Transverse colon (tissue), 4 donors: ENCODE results near the gene GM2A. TPM values are rescaled to one million over a fixed set of nuclear protein-coding genes. Genes with fewer than 3 reads are reported as not detected.

Source experiments
- DNase-seq: peaks from one replicate; pipeline ENCODE4 v3.0.0-alpha.2; 2019
- H3K27ac ChIP-seq, 4 donors: fragments of 200-600 bp; sonication (generic); 2 replicates each; pipeline ENCODE4 v1.5.1; 2016 to 2018; ENCODE audit warnings: inconsistent platforms in 4 of 4
- H3K27me3 ChIP-seq: fragments of 200-600 bp; sonication (generic); 2 replicates; pipeline ENCODE4 v1.5.1; 2017; ENCODE audit warnings: inconsistent platforms
- H3K36me3 ChIP-seq, 4 donors: fragments of 200-600 bp; sonication (generic); 2 replicates each; pipeline ENCODE4 v1.5.1; 2017 to 2019; ENCODE audit warnings: inconsistent platforms in 4 of 4
- H3K4me1 ChIP-seq, 4 donors: fragments of 200-600 bp; sonication (generic); 2 replicates each; pipeline ENCODE4 v1.5.1; 2017 to 2020; ENCODE audit warnings: inconsistent platforms in 4 of 4
- H3K4me3 ChIP-seq, 4 donors: fragments of 200-600 bp; sonication (generic); 1 replicate in 1 of 4; 2 replicates in 3 of 4; pipeline versions ENCODE4 v1.5.1 to v1.6.1; 2017 to 2019; ENCODE audit warnings: inconsistent platforms in 4 of 4
- H3K9me3 ChIP-seq, 2 donors: fragments of 200-600 bp; sonication (generic); 2 replicates each; pipeline ENCODE4 v1.5.1; 2017 to 2019; ENCODE audit warnings: inconsistent platforms in 2 of 2
- CTCF ChIP-seq, 5 experiments: fragments of 200-600 bp in 3 of 5; fragments of 450-650 bp in 2 of 5; sonication (generic) in 3 of 5; IDR thresholded peaks; 1 replicate in 2 of 5; 2 replicates in 3 of 5; pipeline ENCODE4 v1.5.1; 2016 to 2017; ENCODE audit warnings: antibody characterized with exemption in 5 of 5, inconsistent platforms in 3 of 5, mild to moderate bottlenecking in 2 of 5, moderate library complexity in 1 of 5
- EP300 ChIP-seq: sonication (generic); formaldehyde crosslinking; IDR thresholded peaks from one replicate; pipeline ENCODE4 v1.6.1; 2017; ENCODE audit warnings: antibody characterized with exemption, low read depth
- POLR2A ChIP-seq: fragments of 450-650 bp; IDR thresholded peaks from one replicate; pipeline ENCODE4 v1.6.1; 2016; ENCODE audit warnings: antibody characterized with exemption, mild to moderate bottlenecking, moderate library complexity
- POLR2AphosphoS5 ChIP-seq, 3 donors: sonication (generic); formaldehyde crosslinking; IDR thresholded peaks; one replicate each; pipeline ENCODE4 v1.6.1; 2016; ENCODE audit warnings: antibody characterized with exemption in 3 of 3
- WGBS, 2 donors: methylation state at CpG; one replicate each; pipeline ENCODE4 v1.1.5; 2018; ENCODE audit warnings: low coverage in 1 of 2; 5-methylcytosine and 5-hydroxymethylcytosine counted together
- in situ Hi-C, 4 donors: fragments of 200-750 bp; cut with MboI; loops; one replicate each; pipeline versions ENCODE4 v1.15.0 to v1.15.1; 2017; ENCODE audit warnings: low sequenced_read_pairs in 3 of 4, low pct_ligation_motif_present in 1 of 4, low pct_unique_long_range_greater_than_20kb in 1 of 4
- intact Hi-C: fragments of 100-400 bp; cut with DNase I; formaldehyde crosslinking; loops from one replicate; pipeline ENCODE4 v1.15.1; 2023; ENCODE audit warnings: low total_unique reads
- total RNA-seq, 4 donors: library from RNA; depleted of rRNA; stranded (reverse); fragments of >200 nt; gene quantifications; one replicate each; pipeline ENCODE4 v1.1.0, GENCODE V29; 2016

Gene GM2A
- total RNA-seq, 4 donors from 2014 or later: 5.6 to 19.5 (median 11.2) TPM

DNA sequence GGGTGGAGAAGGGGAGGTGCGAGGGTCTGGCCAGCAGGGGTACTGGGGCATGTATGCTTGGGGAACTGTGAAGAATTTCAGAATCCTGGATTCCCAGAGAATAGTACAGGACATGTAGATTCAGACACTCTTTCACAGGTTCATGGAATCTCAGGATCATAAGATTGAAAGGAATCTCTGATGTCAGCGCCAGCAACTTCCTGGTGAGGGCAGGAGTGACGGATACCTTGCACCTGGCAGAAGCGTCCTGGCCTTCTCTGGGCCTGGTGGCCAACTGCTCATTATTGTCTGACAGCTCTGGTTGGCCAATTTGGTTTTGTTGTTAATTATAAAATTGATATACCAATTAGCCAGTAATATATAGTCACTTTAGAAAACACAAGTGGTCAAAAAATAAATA, 6.9 kb downstream of the GM2A start:
- Histone ChIP-seq H3K4me3 (no peak overlapping the region), H3K4me1 (peaks cover 0 to 22% (median 4%) of the 10 kb centered on the region in 4 donors), H3K9me3 (no peaks in the 10 kb centered on the region), H3K27me3 (no peaks in the 10 kb centered on the region), H3K36me3 (peaks cover 0 to 6% (median 0%) of the 10 kb centered on the region in 4 donors), H3K27ac (no peak overlapping the region)
- in situ Hi-C loops (no loop called here), intact Hi-C loops (no loop called here)
- 63 to 83% methylated on average over 3 to 4 of the region's 4 CpGs for WGBS, 2 donors
- no peak for DNase-seq
- no peak for TF ChIP-seq POLR2A
- no peak for TF ChIP-seq CTCF (IDR thresholded peaks at IDR 0.05)
- TF ChIP-seq EP300: no peak
- no peak for TF ChIP-seq POLR2AphosphoS5 (IDR thresholded peaks at IDR 0.05)

DNA sequence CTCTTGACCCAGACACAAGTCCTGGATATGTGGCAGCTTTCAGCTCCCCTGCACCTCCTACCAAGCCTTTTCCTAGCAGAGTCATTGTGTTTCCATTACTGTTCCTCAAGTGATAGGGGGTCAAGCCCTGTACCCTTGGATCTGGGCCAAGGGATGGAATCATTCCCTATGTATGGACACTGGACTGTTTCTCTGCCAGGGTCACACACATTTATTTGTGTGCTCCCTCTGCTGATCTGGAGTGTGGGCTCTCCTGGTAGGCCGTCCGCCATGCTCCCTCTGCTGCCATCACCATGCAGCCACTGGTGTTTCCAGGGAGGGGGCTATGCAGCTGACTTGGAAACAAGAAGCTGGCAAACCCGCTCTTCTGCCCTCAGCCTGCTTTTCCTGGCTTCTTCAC, 9.5 kb downstream of the GM2A start:
- peaks cover 0 to 16% (median 6%) of the 10 kb centered on the region in 4 donors for H3K36me3 ChIP-seq
- no peak overlapping the region for H3K4me3 ChIP-seq
- WGBS, 2 donors: 92% methylated on average over 3 of the region's 3 CpGs; no CpG with 5 or more reads in 1 of the 2 donors
- H3K9me3 ChIP-seq: no peaks in the 10 kb centered on the region
- H3K27ac ChIP-seq: no peak overlapping the region
- H3K27me3 ChIP-seq: no peaks in the 10 kb centered on the region
- peaks cover 0 to 13% (median 2%) of the 10 kb centered on the region in 4 donors for H3K4me1 ChIP-seq
- TF ChIP-seq EP300 (no peak), POLR2A (no peak), CTCF (IDR thresholded peaks at IDR 0.05) (no peak), POLR2AphosphoS5 (IDR thresholded peaks at IDR 0.05) (no peak)
- DNase-seq: no peak
- intact Hi-C loops (no loop called here), in situ Hi-C loops (no loop called here)

DNA sequence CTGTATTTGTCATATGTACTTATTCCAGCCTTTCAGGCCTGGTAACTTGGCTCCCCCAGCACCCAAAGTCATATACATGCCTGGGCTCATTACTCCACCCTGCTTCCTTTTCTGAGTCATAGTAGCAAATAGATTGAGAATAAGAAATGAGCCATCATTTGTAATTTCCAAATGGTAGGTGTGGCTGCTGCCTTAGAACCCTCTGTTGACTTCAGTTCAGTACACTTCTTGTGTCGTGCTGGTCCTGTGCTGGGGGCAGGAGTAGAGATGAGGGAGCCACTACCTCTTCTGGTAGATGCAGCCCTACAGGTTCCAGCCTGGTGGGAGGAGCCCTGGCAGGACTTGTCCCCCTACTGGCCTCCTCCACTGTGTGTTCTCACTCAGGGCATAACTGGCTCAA, 11.1 kb downstream of the GM2A start:
- no peak overlapping the region for H3K4me3 ChIP-seq
- in situ Hi-C loops: no loop called here
- no peak for DNase-seq
- H3K36me3 ChIP-seq: peaks cover 0 to 16% (median 6%) of the 10 kb centered on the region in 4 donors
- no peaks in the 10 kb centered on the region for H3K9me3 ChIP-seq
- WGBS, 2 donors: 27% methylated on average over 1 of the region's 1 CpG; no CpG with 5 or more reads in 1 of the 2 donors
- H3K27me3 ChIP-seq: no peaks in the 10 kb centered on the region
- intact Hi-C loops: no loop called here
- H3K4me1 ChIP-seq: peaks cover 0 to 10% (median 2%) of the 10 kb centered on the region in 4 donors
- no peak overlapping the region for H3K27ac ChIP-seq
- TF ChIP-seq CTCF (IDR thresholded peaks at IDR 0.05) (no peak), POLR2AphosphoS5 (IDR thresholded peaks at IDR 0.05) (no peak), EP300 (no peak), POLR2A (no peak)

- TF ChIP-seq EP300 (no peak), POLR2A (no peak), POLR2AphosphoS5 (IDR thresholded peaks at IDR 0.05) (no peak), CTCF (IDR thresholded peaks at IDR 0.05) (no peak)
- peaks cover 0 to 10% (median 2%) of the 10 kb centered on the region in 4 donors for H3K4me1 ChIP-seq
- WGBS, 2 donors: 88 to 91% methylated on average over 10 to 11 of the region's 11 CpGs
- no peak overlapping the region for H3K27ac ChIP-seq
- no peaks in the 10 kb centered on the region for H3K27me3 ChIP-seq
- no peaks in the 10 kb centered on the region for H3K9me3 ChIP-seq
- H3K4me3 ChIP-seq: no peak overlapping the region
- no peak for DNase-seq
- intact Hi-C loops (no loop called here), in situ Hi-C loops (no loop called here)
- peaks cover 0 to 10% (median 6%) of the 10 kb centered on the region in 4 donors for H3K36me3 ChIP-seq
Measured at GRCh38 chr5:151267491-151268260, 14.7 kb downstream of the GM2A start.
